Glomerular endothelial cell (primary cell): Measurements from ENCODE around the gene TAC3. TPM values are rescaled to one million over a fixed set of nuclear protein-coding genes. Genes with fewer than 3 reads are reported as not detected.

ENCODE experiments used
- DNase-seq: peaks from one replicate; pipeline ENCODE4 v3.0.0-alpha.2; 2011; ENCODE audit warnings: low read depth, low spot score; ENCODE audit errors: extremely low read depth
- total RNA-seq: library from RNA; depleted of rRNA; stranded (reverse); fragments of >200 nt; gene quantifications from 2 replicates; pipeline ENCODE4 v1.2.3, GENCODE V29; 2015

Gene TAC3
- total RNA-seq, 1 donor from 2014 or later, result not detected

GRCh38 chr12:57006809-57007475 lies 9.4 kb downstream of the TAC3 start:
- DNase-seq, result no peak

- no peak for DNase-seq
Measured at GRCh38 chr12:57005980-57006808, 10.1 kb downstream of the TAC3 start, which contains the start of gene ZBTB39. Gene ZBTB39 (minus strand): TSS chr12:57006546. CDS start chr12:57004917, 1,629 bp downstream.

DNA sequence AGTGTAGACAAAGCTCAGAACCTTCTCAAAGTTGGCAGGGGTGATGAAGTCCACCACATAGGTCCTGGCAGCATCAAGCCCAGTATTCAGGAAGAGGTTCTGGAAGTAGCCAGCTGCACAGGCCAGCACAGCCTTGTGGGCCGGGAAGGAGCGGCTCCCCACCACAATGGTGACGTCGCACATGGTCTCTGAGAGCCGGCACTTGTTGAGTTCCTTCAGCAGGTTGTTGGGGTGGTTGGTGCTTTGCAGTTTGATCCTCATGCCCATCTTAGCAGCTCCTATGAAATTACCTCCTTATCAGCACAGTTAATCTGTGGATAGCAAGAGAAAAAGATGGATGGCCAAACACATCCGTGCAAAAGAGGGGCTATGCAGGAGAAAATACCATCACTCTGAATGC lies 11.7 kb downstream of the TAC3 start:
- DNase-seq, result no peak

DNA sequence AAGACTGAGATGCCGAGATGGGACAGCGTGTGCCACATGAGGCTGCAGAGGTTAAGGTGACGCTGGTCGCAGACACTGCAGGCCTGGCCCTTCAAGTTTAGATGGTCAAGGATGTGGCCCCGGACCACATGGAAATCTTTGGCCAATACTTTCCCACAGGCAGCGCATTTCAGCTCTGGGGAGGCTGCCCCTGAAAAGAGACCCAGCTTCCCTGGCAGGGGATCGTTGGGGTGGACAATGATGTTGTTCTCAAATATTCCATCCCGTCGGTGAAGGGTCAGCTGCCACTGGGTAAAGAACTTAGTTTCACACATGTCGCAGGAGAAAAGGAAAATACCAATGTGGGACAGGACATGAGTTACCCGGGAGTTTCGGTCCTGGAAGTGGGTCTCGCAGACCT lies 12.9 kb downstream of the TAC3 start:
- DNase-seq, result no peak

GRCh38 chr12:57001448-57001906 lies 14.9 kb downstream of the TAC3 start:
- peak; percentile 41 for DNase-seq

- DNase-seq, result no peak
Measured at GRCh38 chr12:57000393-57000792, 15.9 kb downstream of the TAC3 start.

- DNase-seq, result no peak
Measured at GRCh38 chr12:56999456-56999855, 16.9 kb downstream of the TAC3 start.

DNA sequence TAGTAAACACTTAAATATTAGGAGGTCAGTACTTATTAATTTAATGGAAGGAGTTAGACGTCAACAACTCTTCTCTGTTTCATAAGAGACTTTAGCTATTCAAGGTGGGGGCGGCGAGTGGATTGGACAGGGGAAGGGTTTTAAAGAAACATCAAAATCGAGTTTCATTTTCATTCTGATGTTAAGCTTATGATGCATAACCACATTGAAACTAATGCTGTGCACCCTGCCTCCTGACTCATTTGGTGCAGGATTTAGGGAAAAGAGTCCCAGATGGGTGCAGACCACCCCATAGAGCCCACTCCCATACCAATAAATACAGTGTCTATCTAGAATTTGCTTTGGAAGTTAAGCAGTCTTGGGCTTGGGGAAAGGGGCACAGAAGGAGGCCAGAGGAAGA lies 17.3 kb downstream of the TAC3 start:
- DNase-seq, result no peak

- DNase-seq, result no peak
Measured at GRCh38 chr12:56998316-56998715, 18.0 kb downstream of the TAC3 start.

DNA sequence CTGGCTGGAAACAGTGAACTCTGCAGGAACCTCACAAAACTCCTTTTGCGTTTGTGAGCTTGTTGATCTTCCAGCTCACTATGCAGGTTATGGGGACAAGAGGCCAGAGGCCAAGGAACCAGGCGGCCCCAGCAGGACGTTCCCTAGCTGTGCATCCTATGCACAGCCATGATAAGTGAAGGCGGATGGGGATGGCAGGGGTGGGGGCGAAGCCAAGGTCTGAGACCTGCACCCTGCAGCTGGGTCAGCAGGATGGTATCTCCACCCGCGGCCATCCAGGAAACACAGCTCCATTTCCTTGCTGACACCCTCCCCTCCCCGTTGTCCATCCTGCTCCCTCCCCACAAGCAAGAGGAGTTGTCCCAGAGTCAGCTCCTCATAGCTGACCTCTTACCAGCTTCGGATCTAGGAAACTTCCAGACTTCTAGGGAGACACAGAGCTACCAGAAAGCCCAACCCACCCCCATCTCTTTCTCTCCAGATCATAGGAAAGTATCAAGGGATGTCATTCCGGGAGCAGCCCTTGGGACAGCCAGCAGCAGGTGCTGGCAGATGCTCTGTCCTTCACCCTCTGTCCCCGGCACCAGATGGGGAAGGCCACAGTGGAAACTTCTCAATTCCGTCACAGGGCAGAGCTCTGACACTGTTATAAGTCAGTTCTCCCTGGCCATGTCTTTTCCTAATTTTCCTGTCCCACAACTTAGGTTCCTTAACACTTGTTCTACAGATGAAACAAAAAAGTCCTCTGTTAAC lies 19.4 kb downstream of the TAC3 start:
- no peak for DNase-seq

DNA sequence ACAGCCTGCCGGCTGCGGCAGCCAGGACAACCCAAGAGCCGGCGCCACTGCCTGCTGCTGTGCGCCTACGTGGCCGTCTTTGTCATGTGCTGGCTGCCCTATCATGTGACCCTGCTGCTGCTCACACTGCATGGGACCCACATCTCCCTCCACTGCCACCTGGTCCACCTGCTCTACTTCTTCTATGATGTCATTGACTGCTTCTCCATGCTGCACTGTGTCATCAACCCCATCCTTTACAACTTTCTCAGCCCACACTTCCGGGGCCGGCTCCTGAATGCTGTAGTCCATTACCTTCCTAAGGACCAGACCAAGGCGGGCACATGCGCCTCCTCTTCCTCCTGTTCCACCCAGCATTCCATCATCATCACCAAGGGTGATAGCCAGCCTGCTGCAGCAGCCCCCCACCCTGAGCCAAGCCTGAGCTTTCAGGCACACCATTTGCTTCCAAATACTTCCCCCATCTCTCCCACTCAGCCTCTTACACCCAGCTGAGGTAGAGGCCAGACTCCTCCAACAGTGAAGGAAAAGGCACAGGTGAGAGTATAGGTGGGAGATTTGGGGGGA lies 20.3 kb downstream of the TAC3 start:
- DNase-seq, result no peak

DNA sequence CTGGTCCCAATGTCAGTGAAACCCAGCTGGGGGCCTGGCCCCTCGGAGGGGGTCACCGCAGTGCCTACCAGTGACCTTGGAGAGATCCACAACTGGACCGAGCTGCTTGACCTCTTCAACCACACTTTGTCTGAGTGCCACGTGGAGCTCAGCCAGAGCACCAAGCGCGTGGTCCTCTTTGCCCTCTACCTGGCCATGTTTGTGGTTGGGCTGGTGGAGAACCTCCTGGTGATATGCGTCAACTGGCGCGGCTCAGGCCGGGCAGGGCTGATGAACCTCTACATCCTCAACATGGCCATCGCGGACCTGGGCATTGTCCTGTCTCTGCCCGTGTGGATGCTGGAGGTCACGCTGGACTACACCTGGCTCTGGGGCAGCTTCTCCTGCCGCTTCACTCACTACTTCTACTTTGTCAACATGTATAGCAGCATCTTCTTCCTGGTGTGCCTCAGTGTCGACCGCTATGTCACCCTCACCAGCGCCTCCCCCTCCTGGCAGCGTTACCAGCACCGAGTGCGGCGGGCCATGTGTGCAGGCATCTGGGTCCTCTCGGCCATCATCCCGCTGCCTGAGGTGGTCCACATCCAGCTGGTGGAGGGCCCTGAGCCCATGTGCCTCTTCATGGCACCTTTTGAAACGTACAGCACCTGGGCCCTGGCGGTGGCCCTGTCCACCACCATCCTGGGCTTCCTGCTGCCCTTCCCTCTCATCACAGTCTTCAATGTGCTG lies 21.0 kb downstream of the TAC3 start:
- no peak for DNase-seq

DNA sequence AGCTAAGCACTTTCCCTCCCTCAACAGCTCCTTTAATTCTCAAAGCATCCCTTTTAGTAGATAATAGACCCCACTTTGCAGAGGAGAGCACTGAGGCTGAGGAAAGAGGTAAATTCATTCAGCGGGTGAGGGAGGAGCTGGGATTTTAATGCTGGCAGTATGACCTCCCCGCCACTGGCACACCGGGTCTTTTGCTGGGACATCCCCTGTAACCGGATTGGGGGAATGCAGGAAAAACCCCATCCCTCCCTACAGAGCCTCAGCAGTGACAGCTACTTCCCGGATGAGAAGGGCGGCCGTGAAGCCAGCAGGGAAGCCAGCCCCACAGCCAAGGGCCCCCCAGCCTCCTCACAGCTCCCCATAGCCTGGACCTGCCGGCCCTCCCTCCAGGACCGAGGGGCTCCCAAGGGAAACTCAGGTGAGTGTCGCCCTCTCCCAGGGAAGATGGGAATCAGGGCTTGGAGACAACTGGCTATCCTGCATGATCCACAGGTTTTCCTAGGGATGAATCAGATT lies 22.0 kb downstream of the TAC3 start:
- DNase-seq, result no peak

DNA sequence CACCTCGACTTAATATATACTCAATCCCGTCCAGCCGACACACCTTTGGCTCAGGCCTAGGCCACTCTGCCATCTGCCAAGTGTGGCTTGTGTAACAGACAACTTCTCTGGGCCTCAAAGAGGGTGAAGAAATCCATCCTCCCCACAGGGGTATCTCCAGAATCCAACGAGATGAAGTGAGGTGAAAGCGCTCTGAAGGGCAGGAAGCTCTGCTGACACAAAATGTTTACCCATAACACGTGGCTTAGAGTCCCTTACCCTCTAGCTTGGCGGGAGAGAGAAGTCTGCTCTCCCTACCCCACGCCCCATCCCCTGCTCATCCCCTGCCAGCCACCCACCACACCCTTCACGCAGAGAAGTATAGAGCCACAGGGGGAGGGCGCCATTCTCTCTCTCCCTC lies 23.0 kb downstream of the TAC3 start:
- no peak for DNase-seq

GRCh38 chr12:56991319-56992246 lies 24.7 kb downstream of the TAC3 start:
- DNase-seq, result no peak

DNA sequence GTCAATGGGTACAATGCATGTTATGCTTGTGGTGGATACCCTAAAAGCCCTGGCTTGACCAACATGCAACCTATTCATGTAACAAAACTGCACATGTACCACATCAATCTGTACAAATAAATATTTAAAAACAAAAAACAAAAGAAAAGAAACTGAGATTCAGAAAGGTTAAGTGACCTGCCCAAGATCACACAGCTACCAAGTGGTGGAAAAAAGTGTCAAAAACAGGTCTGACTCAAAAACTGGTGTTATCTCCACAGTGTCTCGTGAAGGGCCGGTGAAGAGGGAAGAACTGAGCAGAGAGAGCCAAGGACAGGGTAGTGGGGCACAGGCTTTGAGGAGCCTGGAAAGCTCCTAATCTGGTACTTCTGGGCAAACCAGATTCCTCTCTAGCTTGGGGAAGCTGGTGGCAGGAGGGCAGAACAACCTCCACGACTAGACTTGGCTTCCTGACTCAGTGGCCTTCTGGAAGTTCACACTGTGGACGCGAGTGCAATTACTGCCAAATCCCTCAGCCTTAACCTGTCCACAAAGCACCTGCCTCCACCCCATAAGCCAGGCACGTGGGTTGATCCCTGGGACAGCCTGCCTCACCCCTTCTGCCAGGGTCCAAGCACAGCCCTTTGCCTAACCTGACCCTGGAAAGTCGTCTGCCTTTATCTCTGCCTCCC lies 25.5 kb downstream of the TAC3 start:
- no peak for DNase-seq

GRCh38 chr12:56989861-56990610 lies 26.3 kb downstream of the TAC3 start:
- DNase-seq, result no peak
